HepG2 (cell line): ENCODE data around the gene PLPP3.

ENCODE experiments used
- EZH2 ChIP-seq: conservative IDR thresholded peaks from 2 replicates; pipeline ENCODE4 v1.6.1; 2012; ENCODE audit warnings: mild to moderate bottlenecking, low read depth, low read length, moderate library complexity
- TF ChIP-seq, protein P1 (sequence below): sonication (generic); formaldehyde crosslinking; IDR thresholded peaks from 2 replicates; pipeline ENCODE4 v1.5.0; 2020; ENCODE audit warnings: mild to moderate bottlenecking, missing genetic modification reagents, moderate library complexity

DNA sequence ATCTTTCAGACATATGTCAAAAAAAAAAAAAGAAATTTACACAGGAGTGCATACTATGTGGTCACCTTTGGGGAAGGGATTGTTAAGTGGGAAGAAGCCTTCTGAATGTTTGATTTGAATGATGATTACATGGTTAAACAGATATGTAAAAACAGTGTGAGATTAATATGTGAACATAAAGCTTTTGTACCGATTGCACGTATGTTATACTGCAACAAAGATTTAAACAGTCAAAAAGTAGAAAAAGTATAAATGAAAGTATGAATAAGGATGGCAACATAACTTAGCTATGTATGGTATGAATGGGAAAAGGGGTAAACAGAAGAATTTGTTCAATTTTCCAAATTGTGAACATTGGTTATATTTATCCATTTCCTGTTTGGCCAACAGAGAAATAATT is 10.0 kb upstream of the PLPP3 start:
- no peak for TF ChIP-seq EZH2
- TF ChIP-seq, protein P1, sequence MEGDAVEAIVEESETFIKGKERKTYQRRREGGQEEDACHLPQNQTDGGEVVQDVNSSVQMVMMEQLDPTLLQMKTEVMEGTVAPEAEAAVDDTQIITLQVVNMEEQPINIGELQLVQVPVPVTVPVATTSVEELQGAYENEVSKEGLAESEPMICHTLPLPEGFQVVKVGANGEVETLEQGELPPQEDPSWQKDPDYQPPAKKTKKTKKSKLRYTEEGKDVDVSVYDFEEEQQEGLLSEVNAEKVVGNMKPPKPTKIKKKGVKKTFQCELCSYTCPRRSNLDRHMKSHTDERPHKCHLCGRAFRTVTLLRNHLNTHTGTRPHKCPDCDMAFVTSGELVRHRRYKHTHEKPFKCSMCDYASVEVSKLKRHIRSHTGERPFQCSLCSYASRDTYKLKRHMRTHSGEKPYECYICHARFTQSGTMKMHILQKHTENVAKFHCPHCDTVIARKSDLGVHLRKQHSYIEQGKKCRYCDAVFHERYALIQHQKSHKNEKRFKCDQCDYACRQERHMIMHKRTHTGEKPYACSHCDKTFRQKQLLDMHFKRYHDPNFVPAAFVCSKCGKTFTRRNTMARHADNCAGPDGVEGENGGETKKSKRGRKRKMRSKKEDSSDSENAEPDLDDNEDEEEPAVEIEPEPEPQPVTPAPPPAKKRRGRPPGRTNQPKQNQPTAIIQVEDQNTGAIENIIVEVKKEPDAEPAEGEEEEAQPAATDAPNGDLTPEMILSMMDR = no peak
